Subcutaneous adipose tissue (tissue), 4 donors: Measurements from ENCODE around the gene PCAT6. TPM values are rescaled to one million over a fixed set of nuclear protein-coding genes. Genes with fewer than 3 reads are reported as not detected.

Source experiments
- total RNA-seq, 4 donors: library from RNA; depleted of rRNA; stranded (reverse); fragments of >200 nt; gene quantifications; one replicate each; pipeline ENCODE4 v1.1.0, GENCODE V29; 2016
- TF ChIP-seq, protein P1 (sequence below): fragments of 450-650 bp; IDR thresholded peaks from one replicate; pipeline ENCODE4 v1.5.1; 2016; ENCODE audit warnings: low read depth, mild to moderate bottlenecking, control low read depth, antibody characterized with exemption, moderate library complexity

The PCAT6 gene
- total RNA-seq, 4 donors from 2014 or later = not detected

DNA sequence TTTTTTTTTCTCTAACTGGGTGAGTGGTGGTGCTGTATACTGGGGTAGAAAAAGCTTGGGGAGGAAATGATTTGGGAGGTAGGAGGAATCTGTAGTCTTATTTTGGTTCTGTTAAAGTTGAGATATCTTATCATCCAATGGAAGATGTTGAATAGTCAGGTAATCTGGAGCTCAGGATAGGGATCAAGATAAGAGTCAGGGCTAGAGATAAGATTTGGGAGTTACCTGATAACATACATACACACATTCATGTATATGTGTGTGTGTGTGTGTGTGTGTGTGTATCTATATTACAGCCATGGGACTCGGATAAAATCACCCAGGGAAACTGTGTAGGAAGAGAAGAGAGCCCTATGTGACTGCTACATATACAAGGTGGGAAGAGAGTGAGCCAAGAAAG is 8.1 kb downstream of the PCAT6 start:
- TF ChIP-seq, protein P1, sequence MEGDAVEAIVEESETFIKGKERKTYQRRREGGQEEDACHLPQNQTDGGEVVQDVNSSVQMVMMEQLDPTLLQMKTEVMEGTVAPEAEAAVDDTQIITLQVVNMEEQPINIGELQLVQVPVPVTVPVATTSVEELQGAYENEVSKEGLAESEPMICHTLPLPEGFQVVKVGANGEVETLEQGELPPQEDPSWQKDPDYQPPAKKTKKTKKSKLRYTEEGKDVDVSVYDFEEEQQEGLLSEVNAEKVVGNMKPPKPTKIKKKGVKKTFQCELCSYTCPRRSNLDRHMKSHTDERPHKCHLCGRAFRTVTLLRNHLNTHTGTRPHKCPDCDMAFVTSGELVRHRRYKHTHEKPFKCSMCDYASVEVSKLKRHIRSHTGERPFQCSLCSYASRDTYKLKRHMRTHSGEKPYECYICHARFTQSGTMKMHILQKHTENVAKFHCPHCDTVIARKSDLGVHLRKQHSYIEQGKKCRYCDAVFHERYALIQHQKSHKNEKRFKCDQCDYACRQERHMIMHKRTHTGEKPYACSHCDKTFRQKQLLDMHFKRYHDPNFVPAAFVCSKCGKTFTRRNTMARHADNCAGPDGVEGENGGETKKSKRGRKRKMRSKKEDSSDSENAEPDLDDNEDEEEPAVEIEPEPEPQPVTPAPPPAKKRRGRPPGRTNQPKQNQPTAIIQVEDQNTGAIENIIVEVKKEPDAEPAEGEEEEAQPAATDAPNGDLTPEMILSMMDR = no peak

DNA sequence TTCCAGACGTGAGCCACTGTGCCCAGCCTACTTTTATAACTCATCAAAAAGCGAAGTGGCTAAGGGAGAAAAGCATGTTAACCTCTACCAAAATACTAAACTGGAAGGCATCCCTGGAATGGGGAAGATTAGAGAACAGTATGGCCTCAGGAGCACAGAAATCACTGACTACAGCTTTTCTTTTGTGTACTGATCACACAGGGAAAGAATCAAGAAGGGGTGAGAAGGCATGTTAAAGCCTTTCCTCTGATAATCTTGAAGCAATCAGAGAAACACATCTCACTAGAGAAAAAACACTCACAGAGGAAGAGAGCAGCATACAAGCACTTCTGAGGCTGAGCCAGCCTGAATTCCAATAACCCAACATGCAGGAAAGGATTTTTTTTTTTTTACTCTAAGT is 10.7 kb downstream of the PCAT6 start:
- TF ChIP-seq, protein P1 = no peak

DNA sequence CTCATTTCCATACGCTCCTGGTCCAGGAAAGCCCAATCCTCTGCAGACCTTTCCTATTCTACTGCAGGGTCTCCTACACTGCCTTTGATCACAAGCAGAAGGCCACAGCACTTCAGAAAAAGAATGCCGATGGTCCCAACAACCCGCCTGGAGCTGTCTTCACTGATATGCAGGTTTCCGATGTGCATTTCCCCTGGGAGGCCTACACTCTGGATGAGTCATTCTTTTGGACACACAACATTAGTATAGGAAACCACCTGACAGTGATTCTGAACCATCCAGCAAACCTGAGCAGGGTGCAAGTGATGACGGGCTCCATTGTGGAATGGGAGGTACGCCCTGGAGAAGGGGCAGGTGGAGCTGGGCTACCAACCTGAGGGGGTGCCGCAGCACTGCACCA is 15.0 kb downstream of the PCAT6 start:
- TF ChIP-seq, protein P1 = no peak

DNA sequence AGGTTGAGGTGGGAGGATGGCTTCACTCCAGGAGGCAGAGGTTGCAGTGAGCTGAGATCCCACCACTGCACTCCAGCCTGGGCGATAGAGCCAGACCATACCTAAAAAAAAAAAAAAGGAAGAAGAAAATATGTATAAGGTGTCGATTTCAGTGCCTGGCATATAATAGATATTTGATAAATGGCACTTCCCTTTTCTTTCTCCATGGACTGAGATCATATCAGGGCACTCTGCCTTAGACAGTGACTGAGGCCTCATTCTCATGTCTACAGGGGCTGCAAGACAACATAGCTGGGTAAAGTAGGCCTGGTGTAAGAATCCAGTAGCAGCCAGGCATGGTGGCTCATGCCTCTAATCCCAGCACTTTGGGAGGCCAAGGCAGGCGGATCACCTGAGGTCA is 21.2 kb downstream of the PCAT6 start:
- TF ChIP-seq, protein P1 = no peak

DNA sequence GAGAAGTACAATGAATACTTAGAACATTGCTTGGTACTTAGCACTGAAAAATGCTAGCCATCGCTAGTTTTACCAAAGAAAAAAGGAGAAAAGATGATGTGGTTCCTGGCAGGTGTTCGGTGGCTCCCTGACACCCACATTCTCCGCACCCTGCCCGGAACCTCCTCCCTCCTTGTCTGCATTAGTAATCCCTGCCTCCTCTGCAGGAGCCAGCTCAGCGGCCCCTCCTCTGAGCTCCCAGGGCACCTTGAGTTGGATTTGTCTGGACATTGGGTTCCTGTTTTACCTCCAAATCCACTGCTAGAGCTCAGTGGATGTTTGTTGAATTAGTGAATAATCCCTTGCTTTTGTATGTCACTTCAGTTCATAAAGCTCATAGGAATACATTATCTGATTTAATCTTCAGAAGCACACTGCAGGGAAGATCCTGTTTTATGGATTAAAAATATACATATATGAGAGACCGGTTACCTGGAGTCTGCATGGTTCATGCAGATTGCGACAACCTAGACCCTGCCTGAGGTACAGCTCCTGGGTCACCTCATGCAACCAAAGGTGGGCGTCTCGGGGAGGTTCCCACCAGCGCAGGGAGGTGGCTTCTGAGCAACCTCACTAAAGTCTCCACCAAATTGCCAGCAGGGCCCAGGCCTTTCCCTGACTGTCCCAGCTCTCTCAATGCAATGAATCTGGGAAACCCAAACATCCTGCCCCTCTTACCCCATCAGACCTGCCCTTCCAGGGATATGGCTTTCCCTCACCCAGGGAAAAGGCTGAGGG is 24.2 kb downstream of the PCAT6 start:
- TF ChIP-seq, protein P1 = no peak

DNA sequence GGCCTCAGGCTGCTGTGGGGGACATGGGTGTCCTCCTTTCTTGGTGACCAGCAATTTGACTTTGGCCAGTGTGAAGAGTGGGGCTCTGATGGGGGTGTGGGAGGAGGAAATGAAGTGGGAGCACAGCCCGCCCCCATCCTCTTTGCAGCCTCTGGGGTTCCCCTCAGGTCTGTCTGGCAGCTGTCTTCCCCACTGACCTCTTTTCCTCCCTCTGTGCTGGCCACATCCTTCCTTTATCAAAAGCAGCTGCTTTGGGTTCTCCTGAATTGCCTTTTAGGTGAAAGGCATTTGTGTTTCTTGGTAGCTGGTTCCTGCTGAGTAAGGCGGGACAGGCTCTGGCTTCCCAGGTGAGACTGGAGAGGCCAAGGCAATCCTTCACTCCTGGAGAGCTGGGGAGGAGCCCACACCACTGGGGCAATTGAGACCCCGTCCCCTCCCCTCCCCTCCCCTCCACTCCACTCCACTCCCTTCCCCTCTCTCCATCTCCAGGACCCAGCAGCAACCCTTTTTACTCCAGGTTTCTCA is 24.9 kb downstream of the PCAT6 start:
- TF ChIP-seq, protein P1 = no peak

DNA sequence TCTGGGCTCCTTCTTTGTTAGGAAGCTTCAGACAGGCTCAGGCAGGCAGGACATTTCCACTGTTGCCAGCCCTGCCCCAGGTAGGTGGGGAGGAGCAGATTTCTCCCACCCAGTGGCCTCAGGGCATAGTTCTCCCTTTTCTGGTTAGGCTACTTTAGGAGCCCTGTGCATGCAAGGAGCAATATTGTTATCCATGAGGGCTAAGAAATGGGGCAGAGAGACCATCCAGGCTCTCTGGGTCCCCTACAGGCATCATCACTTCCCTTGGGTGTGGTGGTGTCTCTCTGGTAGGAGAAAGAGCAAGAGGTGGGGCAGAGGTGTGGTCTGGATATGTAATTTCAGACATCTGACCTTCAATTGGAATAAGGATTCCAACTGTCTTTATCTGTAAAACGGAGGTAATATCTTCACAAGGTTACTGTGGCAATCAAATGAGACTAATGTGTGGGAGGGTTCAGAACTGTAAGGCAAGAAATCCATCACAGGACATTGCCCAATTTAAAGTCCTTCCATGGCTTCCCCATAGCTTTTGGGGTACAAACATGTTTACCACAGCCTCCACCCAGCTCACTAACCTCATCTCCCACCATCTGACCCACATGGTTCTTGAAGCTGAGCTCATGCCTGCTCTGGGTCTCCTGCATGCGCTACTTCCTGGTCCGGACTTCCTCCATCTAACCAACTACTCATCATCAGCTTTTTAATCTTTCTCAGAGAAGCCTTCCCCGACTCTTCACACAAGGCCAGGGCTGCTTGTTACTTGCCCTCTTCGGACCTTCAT is 26.1 kb downstream of the PCAT6 start:
- TF ChIP-seq, protein P1 = no peak
